ENCODE measurements around the gene PCDHA1.

Gene PCDHA1

GRCh38 chr5:140875085-140876065 is 89.4 kb downstream of the PCDHA1 start, which contains the start of gene PCDHA12:
TSS of gene PCDHA12 (plus strand) at chr5:140875308. CDS start at chr5:140875473, 165 bp downstream.
- TF ChIP-seq GATA2 (IDR thresholded peaks at IDR 0.05; ENCODE audit: low read depth, low read length) (no peak), GATA3 (IDR thresholded peaks at IDR 0.05; ENCODE audit: low read depth, low read length) (no peak)

- no peak for TF ChIP-seq GATA3 (IDR thresholded peaks at IDR 0.05; ENCODE audit: low read depth, low read length)
- TF ChIP-seq GATA2 (IDR thresholded peaks at IDR 0.05; ENCODE audit: low read depth, low read length), result no peak
Observed at GRCh38 chr5:140877262-140877581, 91.3 kb downstream of the PCDHA1 start.

GRCh38 chr5:140881889-140882590 is 96.1 kb downstream of the PCDHA1 start, which contains the start of gene PCDHA13:
TSS of gene PCDHA13 (plus strand) at chr5:140882124. CDS start at chr5:140882269, 145 bp downstream.
- no peak for TF ChIP-seq GATA3 (IDR thresholded peaks at IDR 0.05; ENCODE audit: low read depth, low read length)
- no peak for TF ChIP-seq GATA2 (IDR thresholded peaks at IDR 0.05; ENCODE audit: low read depth, low read length)

GRCh38 chr5:140882591-140882899 is 96.6 kb downstream of the PCDHA1 start:
- TF ChIP-seq GATA3 (IDR thresholded peaks at IDR 0.05; ENCODE audit: low read depth, low read length) (no peak), GATA2 (IDR thresholded peaks at IDR 0.05; ENCODE audit: low read depth, low read length) (no peak)

- TF ChIP-seq GATA2 (IDR thresholded peaks at IDR 0.05; ENCODE audit: low read depth, low read length), result no peak
- no peak for TF ChIP-seq GATA3 (IDR thresholded peaks at IDR 0.05; ENCODE audit: low read depth, low read length)
Observed at GRCh38 chr5:140883373-140883772, 97.4 kb downstream of the PCDHA1 start.

- TF ChIP-seq GATA2 (IDR thresholded peaks at IDR 0.05; ENCODE audit: low read depth, low read length) (no peak), GATA3 (IDR thresholded peaks at IDR 0.05; ENCODE audit: low read depth, low read length) (no peak)
Observed at GRCh38 chr5:140883927-140884697, 98.2 kb downstream of the PCDHA1 start.

GRCh38 chr5:140916325-140916724 is 130.4 kb downstream of the PCDHA1 start:
- TF ChIP-seq GATA3 (IDR thresholded peaks at IDR 0.05; ENCODE audit: low read depth, low read length) (no peak), GATA2 (IDR thresholded peaks at IDR 0.05; ENCODE audit: low read depth, low read length) (no peak)

- no peak for TF ChIP-seq GATA3 (IDR thresholded peaks at IDR 0.05; ENCODE audit: low read depth, low read length)
- no peak for TF ChIP-seq GATA2 (IDR thresholded peaks at IDR 0.05; ENCODE audit: low read depth, low read length)
Observed at GRCh38 chr5:140923601-140924000, 137.7 kb downstream of the PCDHA1 start.

- TF ChIP-seq GATA2 (IDR thresholded peaks at IDR 0.05; ENCODE audit: low read depth, low read length) (no peak), GATA3 (IDR thresholded peaks at IDR 0.05; ENCODE audit: low read depth, low read length) (no peak)
Observed at GRCh38 chr5:140925806-140926442, 140.0 kb downstream of the PCDHA1 start, which contains the start of gene PCDHAC1. TSS of gene PCDHAC1 (plus strand) at chr5:140926299. CDS start at chr5:140926893, 594 bp downstream.

- TF ChIP-seq GATA2 (IDR thresholded peaks at IDR 0.05; ENCODE audit: low read depth, low read length) (peak; percentile 59), GATA3 (IDR thresholded peaks at IDR 0.05; ENCODE audit: low read depth, low read length) (no peak)
Observed at GRCh38 chr5:140926443-140927227, 140.7 kb downstream of the PCDHA1 start.

GRCh38 chr5:140927228-140927573 is 141.3 kb downstream of the PCDHA1 start:
- TF ChIP-seq GATA2 (IDR thresholded peaks at IDR 0.05; ENCODE audit: low read depth, low read length) (no peak), GATA3 (IDR thresholded peaks at IDR 0.05; ENCODE audit: low read depth, low read length) (no peak)

- TF ChIP-seq GATA3 (IDR thresholded peaks at IDR 0.05; ENCODE audit: low read depth, low read length), result no peak
- no peak for TF ChIP-seq GATA2 (IDR thresholded peaks at IDR 0.05; ENCODE audit: low read depth, low read length)
Observed at GRCh38 chr5:140934964-140935606, 149.1 kb downstream of the PCDHA1 start.
